Epithelial cell of prostate (primary cell): ENCODE measurements around the gene CTXND1.
A peak's percentile ranks its signal among the peaks of the same experiment; 100 is the strongest.

Experiments
- DNase-seq: peaks from one replicate; pipeline ENCODE4 v3.0.0-alpha.2; 2011; ENCODE audit warnings: low read depth, low spot score
- H3K27ac ChIP-seq: fragments of 450-650 bp; 2 replicates; pipeline ENCODE4 v1.5.1; 2017; ENCODE audit warnings: mild to moderate bottlenecking

The CTXND1 gene

DNA sequence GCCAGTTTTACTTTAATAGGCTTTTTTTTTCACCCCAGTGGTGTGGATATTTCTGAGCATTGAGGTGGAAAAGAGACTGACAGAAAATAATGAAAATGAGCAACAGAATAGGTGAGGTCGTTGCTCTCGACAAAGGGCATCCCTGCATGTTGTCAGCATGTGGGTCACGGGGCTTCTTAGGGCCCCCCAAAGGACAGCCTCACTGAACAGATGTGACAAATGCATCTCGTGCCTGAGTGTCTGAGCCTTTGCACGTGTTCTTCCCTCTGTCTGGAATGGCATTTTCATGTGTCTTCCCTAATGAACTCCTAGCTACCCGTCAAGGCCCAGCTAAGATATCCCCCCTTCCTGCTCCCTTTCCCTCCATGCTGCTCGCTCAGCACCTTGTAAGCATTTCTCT, 67.5 kb downstream of the CTXND1 start:
- DNase-seq, result no peak
- H3K27ac ChIP-seq, result no peak overlapping the region

DNA sequence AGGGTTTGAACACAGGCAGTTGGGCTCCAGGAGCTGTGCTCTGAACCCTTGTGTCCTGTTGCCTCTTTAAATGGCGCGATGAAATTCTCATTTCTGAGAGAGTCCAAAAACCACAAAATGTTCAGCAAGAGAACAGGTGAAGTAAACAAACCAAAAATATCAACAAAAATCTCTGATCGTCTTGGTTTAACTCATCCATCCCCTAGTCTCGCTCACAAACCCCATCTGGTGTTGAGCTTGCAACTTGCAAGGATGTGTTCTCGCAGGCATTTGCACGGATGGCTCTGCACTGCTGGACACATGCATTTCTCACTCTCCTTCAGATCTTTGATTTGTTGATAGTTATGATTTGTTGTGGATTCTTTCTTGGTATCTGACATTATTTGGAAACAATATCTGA, 68.1 kb downstream of the CTXND1 start:
- no peak for DNase-seq
- no peak overlapping the region for H3K27ac ChIP-seq

DNA sequence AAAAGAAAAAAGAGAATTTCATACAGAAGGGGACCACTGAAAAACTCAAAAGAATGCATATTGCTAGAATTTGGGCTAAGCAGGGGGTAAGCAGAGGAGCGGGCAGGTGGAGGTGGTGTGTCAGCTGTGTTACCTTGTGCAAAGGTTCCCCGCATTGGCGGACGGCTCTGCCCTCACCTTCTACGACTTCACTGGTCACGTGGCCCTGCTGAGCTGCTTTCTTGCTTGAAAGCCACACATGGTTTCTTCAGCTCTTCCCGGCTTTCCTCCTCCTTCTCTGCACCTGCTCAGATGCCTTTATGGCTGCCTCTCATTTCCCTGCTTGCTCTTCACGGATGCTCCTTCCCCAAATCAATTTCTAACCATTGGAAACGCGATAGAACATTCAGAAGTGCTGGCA, 68.7 kb downstream of the CTXND1 start:
- no peak overlapping the region for H3K27ac ChIP-seq
- DNase-seq, result no peak

DNA sequence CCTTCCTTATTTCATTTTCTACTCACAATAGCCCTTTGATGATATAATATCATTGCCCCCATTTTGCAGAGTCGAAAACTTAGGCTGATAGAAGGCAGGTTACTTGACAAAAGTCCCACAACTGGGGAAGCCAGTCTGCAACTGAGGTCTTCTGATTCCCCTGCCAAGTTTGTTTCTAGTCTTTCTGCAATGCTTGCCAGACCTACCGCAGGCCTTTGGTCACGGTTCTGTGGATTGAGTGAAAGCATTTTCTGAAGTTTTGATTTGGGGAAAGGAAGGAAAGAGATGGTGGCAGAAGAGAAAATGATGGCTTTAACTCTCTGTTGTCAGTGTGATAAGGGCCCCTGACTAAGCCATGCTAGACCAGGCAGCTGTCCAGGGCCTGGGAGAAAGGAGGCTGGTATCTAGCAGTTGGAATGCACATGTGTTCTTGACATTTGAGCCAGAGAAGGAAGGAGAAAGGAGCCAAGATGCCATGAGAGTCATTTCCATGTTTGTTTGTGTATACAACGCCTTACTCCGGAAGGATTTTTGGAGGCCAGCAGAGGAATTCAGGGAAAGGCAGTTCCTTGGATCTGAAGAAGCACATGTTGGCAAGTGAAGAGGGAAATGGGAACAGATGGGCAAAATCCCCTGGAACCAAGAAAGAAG, 69.3 kb downstream of the CTXND1 start:
- DNase-seq, result no peak
- no peak overlapping the region for H3K27ac ChIP-seq

DNA sequence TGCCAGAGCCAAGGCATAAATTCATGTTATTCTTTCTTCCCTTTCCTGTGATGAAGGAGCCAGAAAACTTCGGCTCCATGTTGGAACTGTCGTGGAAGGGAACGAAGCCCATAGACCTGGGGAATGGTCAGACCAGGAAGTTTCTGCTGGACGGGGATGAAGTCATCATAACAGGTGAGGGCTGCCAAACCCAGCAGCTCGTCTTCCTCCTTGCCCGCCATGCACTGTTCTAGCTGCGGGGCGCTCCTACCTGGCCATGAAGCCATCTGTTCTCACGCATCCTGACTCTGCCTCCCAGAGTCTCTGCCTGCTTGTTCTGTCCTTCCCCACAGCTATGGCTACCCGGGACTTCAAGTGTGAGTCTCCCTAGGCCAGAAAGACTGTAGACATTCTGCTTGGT, 71.0 kb downstream of the CTXND1 start:
- no peak for DNase-seq
- no peak overlapping the region for H3K27ac ChIP-seq

DNA sequence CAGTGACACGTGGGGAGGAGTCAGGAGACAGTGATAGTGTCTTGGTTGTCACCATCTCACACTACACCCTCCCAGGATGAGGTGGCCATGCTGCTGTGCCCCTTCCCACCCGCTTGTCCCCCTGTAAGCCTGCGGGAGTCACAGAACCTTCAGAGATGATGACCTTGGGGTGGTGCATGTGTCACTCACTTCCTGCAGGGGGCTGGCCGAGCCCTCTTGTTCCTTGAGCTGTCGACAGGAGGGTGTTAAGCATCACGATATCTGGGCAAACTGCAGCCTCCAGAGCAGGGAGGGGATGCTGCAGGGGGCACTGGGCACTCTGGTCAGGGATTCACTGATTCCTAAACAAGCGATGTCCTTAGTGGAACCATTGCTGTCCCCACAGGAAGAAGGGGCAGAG, 71.5 kb downstream of the CTXND1 start:
- no peak for DNase-seq

DNA sequence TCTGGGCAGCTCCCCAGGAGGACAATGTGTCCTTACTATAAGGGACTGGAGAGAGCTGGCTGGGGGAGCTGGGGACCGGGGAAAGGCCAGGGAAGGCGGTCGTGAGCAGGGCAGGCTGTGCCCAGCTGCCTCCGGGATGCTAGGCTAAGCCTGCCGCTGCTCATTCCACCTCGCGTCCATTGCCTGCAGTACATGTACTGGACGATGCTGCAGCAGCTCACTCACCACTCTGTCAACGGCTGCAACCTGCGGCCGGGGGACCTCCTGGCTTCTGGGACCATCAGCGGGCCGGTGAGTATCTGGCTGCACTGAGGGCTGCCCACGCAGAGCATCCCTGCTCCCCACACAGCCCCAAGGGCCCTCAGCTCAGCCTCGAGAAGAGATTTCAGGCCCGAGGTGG, 72.1 kb downstream of the CTXND1 start:
- no peak overlapping the region for H3K27ac ChIP-seq
- no peak for DNase-seq

More for the DNA sequence above, 71.5 kb downstream of the CTXND1 start:
- H3K27ac ChIP-seq, result no peak overlapping the region

DNA sequence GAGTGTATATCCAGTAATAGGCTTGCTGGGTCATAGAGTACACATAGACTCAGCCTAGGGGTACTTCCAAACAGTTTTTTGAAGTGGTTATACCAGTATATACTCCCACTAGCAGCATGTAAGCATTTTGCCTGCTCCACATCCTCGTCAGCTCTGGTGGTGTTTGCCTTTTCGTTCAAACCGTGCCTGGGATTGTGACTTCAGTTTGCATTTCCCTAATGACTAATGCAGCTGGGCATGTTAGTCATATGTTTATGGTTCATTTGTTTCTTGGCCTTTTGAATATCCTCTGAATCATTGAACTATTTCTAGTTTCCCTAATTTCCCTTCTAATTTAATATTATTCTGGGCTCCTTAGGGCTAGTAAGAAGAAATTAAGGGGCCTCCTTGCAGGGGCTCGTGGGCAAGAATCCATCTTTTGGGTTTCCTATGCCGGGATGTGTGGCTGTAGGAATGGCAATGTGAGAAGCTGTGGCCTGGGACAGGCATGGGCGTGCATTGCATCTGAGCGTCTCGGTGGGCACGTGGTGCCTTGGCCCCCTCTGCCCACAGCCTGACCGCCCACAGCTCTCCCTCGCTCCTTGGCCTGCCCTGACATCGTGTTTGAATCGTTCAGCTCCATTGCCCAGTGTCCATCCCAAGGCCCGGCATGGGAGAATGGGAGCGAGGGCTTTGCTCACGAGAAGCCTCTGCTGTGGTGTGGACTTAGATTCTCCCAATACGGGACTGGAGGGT, 72.8 kb downstream of the CTXND1 start:
- peak; percentile 83 for DNase-seq
- peak overlapping the region; percentile 34 for H3K27ac ChIP-seq

DNA sequence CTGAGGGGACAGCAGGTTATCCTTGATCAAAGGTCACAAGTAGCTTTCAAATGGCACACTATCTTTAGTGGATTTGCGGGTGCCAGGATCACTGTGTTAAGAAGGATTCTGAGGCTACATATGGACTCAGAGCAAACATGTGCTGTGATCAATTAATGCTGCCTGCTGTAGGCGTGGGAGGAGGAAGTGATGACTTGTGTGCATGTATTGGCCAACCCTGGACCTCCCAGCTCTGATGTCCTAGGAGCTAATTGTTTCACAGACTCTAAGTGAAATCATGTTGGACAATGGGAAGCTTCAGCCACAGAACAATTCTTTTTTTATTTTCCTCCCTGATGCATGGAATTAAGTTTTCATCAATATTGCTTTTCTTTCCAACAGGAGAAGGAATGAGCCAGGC, 74.9 kb downstream of the CTXND1 start:
- H3K27ac ChIP-seq, result no peak overlapping the region
- no peak for DNase-seq

DNA sequence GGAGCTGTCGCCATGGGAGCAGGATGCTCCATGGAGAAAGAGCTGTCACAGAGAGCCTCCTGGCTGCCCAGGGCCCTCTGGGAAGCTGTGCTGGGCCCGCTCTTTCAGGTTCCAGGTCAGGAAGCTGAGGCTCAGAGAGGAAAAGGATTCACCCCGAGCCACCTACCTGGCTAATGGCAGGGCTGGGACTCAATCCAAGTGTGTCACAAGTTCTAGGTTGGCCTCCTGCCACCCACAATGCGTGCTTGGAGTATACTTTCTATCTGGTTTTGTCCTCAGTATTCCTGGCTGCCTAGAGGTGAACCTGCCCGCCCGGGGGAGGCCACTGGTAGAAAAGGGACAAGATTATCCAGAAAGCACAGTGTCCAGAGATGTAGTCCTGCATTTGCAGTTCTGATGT, 75.6 kb downstream of the CTXND1 start:
- no peak overlapping the region for H3K27ac ChIP-seq
- DNase-seq, result no peak

DNA sequence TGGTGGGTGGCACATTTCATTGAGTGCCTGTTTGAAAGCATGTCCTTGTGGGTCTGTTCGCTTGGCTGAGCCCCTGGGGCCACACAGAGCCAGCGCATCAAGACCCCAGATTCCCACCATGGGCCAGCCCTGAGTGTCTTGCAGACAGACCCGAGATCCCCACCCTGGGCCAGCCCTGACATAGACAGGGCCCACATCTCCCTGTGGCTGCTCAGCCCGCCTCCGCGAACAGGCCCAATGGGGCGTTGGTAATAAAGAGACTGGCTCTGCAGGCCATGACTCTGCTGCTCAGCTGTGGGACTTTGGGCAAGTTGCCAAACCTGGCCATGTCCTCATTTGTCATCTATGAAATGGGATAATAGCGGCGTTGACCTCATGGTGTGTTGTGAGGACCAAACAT, 76.6 kb downstream of the CTXND1 start:
- DNase-seq, result no peak
- H3K27ac ChIP-seq, result no peak overlapping the region

DNA sequence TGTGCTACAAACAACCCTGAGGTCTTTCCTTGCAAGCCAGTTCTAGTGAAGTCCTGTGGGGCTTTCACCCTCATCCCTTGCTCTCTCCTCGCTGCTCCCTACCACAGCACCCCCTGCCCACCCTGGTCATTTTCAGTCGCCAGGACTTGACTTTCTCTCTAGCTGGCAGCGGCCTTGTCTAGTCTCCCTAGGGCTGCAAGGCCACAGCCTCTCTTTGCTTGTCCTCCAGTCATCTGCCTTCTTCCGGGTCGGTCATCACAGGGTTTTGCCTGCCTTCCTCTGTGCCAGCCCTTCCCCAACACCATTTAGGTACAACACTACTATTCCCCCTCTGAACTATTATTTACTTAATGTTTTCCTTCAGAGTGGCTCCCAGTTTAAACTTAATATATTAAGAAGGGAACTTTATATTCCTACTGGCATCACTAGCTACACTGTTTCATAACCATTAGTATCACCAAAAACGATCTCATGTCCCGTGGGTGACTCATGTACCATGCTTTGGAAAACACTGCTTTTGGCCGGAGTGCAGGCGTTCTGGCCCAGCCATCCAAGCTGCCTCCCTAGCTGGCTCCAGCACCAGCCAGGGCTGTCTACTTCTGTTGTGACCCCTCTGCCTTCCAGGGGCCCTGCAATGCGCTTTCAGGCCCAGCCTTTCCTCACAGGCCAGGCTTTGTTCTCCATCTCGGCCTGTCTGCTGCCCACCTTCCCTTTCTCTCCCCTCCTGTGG, 77.8 kb downstream of the CTXND1 start:
- DNase-seq, result no peak
- no peak overlapping the region for H3K27ac ChIP-seq

DNA sequence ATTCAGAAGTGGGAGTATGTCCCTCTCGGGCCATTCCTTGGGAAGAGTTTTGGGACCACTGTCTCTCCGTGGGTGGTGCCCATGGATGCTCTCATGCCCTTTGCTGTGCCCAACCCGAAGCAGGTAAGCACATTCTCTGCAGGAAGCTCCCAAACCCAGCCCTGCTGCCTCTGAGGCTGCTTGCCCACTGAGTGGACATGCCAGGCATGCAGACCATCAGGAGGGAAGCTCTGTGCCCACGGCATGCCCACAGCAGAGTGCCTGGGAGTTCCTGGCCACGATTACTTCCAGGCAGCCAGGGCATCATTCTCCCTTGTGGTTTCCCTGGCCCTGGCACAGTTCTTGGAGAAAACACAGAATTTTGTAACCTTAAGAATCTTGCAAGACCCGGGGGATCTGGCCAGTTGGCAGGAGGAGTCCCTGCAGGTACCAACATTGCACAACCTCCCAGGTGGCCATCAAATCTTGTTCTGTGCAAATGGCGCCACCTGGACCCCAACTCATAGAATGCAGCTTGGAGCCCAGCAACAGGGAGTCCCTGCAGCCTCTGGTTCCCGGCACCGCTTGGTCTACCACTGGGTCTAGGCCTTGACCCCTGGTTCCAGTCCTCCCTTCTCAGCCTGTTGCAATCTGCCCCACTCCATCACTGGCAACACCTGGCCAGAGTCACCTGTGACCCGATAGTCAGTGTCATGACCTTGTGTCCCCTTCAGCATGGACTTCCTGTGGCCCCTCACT, 78.8 kb downstream of the CTXND1 start:
- H3K27ac ChIP-seq, result no peak overlapping the region
- no peak for DNase-seq

DNA sequence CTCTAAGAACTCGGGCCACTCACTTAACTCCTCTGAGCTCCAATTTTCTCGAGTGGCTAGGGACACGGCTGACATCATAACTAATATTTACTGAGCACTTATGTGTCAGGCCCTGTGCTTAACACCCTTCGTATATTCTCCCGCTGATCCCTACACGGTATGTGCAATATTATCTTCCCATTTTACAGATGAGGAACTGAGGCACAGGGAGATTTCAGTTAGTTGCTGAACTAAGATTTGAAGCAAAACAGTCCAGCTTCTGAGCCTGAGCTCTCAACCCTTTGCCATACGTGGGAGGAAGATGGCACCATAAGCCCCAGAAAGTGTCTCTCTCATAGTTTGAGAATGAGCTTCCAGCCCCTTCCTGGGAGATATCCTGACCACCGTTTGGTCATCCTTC, 79.6 kb downstream of the CTXND1 start:
- DNase-seq, result no peak
- H3K27ac ChIP-seq, result no peak overlapping the region

DNA sequence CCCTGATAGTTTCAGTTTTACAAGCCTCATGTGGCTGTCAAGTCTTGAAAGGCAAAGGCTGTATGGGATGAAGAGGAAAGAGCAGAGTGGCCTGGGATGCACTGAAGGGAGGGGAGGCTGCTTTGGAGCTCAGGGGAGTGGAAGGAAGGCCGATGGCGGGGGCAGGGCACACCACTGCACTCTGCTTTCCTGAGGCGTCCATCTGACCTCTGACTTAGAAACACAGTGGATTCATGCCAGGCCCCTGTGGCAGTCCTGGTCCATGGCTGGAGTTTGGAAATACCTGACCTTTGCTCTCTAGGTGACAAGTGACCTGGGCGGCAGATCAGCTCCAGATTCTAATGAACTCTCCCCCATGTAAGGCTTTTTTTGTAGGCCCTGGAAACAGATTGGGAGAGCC, 80.2 kb downstream of the CTXND1 start:
- no peak for DNase-seq
- no peak overlapping the region for H3K27ac ChIP-seq

DNA sequence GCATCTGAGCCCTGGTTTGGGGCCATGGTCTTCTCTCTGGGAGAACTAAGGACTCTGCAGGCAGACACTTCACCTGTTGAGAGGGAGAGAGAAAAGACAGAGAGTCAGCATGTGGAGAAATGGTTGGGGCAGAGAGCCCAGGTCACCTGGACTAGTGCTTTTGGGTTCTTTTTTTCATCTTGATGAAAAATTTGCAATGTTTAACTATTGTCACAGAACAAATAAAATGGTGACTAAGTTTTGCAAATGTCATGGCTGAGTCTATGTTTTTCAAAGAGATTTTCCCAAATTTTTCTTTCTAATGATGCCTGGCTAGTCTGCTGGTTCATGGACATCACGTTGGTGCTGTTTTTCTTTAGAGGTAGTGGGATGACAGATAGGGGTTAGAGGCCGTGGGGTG, 81.4 kb downstream of the CTXND1 start:
- DNase-seq, result no peak

DNA sequence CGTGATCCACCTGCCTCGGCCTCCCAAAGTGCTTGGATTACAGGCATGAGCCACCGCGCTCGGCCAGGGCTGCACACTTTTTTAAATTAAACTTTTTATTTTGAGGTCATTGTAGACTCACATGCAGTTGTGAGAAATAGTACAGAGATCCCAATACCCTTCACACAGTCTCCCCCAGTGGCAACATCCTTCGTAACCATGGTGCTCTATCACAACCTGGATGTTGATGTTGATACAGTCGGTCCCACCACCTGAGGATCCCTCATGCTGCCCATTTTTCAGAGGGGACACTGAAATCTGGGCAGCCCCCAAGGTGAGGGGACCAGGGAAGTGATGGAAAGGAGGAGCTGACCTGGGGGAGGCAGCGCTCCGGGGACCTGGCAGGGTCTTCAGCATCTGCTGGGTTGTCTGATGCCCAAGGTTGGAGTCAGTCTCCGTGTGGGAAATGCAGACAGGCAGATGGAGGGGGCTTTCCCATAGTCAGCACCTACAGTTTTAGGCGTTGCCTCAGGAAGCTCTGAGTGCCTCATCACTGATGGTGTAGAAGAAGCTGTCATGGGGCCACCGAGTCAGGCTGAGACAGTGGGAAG, 82.2 kb downstream of the CTXND1 start:
- no peak overlapping the region for H3K27ac ChIP-seq
- DNase-seq, result no peak

More for the DNA sequence above, 81.4 kb downstream of the CTXND1 start:
- H3K27ac ChIP-seq, result no peak overlapping the region

DNA sequence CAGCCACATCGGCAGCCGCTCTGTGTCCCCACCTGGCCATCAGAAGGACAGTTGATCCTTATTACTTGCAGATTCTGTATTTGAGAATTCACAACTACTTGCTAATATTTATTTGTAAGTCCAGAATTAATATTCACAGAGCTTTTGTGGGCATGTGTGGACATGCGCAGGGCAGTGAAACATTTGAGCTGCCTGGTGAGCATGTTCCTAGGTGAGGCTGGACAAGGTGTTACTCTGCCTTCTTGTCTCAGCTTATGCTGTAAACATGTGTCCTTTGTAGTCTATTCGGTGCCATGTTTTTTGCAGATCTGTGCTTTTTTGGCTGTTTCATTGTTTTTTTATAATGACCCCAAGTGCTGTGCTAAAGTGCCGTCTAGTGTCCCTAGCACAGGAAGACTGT, 83.6 kb downstream of the CTXND1 start:
- peak overlapping the region; percentile 14 for H3K27ac ChIP-seq
- no peak for DNase-seq

DNA sequence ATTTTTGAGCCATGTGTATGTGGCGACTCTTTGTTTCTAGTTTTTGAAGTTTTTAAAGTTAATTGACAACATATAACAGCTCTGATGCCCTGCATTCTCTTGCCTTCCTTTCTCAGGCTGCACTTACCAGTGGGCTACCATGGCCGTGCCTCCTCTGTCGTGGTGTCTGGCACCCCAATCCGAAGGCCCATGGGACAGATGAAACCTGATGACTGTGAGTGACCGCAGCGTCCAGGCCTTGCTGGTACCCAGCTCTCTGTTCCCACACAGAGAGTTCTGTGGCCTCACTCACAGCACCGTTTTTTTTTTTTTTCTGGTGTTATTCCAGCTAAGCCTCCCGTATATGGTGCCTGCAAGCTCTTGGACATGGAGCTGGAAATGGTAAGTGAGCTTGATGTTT, 84.1 kb downstream of the CTXND1 start:
- DNase-seq, result no peak
- H3K27ac ChIP-seq, result peak overlapping the region; percentile 14

DNA sequence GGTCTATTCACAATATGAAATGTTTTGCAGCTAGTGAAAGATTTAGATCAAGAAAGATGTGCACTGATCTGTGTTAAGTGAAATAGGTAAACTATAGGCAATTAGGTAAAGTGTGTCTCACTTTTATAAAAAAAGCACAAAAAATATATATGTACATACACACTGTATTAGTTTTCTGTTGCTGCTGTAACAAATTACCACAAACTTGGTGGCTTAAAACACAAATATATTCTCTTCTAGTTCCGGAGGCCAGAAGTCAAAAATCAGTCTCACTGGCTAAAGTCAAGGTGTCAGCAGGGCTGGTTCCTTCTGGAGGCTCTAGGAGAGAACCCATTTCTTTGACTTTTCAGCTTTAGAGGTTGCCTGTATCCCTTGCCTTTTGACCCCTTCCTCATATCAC, 88.1 kb downstream of the CTXND1 start:
- no peak for DNase-seq
- no peak overlapping the region for H3K27ac ChIP-seq
